HL-60/S4 treated with retinoic acid at 250 ng/mL for 4 days and 3 days (cell line): ENCODE measurements around the gene GDPGP1.

ENCODE experiments used
- in situ Hi-C: fragments of 300-500 bp; cut with MboI; formaldehyde crosslinking; loops from 2 replicates; pipeline ENCODE4 v1.7.0; 2022; ENCODE audit warnings: low sequenced_read_pairs

GDPGP1 gene

GRCh38 chr15:90223441-90224165, 10.4 kb upstream of the GDPGP1 start:
- in situ Hi-C loops: loop anchor here (10.0 kb wide), 1 partner anchor 59 kb away; no protein-coding TSS in a partner anchor

GRCh38 chr15:90225047-90225446, 9.0 kb upstream of the GDPGP1 start:
- in situ Hi-C loops: loop anchor here (10.0 kb wide), 1 partner anchor 60 kb away; no protein-coding TSS in a partner anchor

GRCh38 chr15:90225504-90226234, 8.3 kb upstream of the GDPGP1 start:
- in situ Hi-C loops: loop anchor here (10.0 kb wide), 1 partner anchor 61 kb away; no protein-coding TSS in a partner anchor

GRCh38 chr15:90227336-90227735, 6.7 kb upstream of the GDPGP1 start:
- in situ Hi-C loops: loop anchor here (10.0 kb wide), 1 partner anchor 63 kb away; no protein-coding TSS in a partner anchor

GRCh38 chr15:90227816-90228772, 5.9 kb upstream of the GDPGP1 start:
- in situ Hi-C loops: loop anchor here (10.0 kb wide), 1 partner anchor 63 kb away; no protein-coding TSS in a partner anchor

- in situ Hi-C loops: loop anchor here (10.0 kb wide), 1 partner anchor 64 kb away; no protein-coding TSS in a partner anchor
Measured at GRCh38 chr15:90228960-90229359, 5.0 kb upstream of the GDPGP1 start.

- in situ Hi-C loops: no loop called here
Measured at GRCh38 chr15:90230071-90230494, 3.9 kb upstream of the GDPGP1 start.

- in situ Hi-C loops: no loop called here
Measured at GRCh38 chr15:90230610-90231009, 3.4 kb upstream of the GDPGP1 start.

- in situ Hi-C loops: no loop called here
Measured at GRCh38 chr15:90231028-90232017, 2.7 kb upstream of the GDPGP1 start.

GRCh38 chr15:90232196-90232595, 1.8 kb upstream of the GDPGP1 start:
- in situ Hi-C loops: no loop called here

GRCh38 chr15:90232941-90233386, 1.0 kb upstream of the GDPGP1 start:
- in situ Hi-C loops: no loop called here

GRCh38 chr15:90233387-90234095, 468 bp upstream of the GDPGP1 start, which contains the start of gene CIB1:
CIB1 (minus strand) TSS chr15:90233941; CDS start chr15:90233885, 56 bp downstream.
- in situ Hi-C loops: no loop called here

- in situ Hi-C loops: no loop called here
Measured at GRCh38 chr15:90239371-90239770, 5.4 kb downstream of the GDPGP1 start.

- in situ Hi-C loops: no loop called here
Measured at GRCh38 chr15:90240856-90241255, 6.8 kb downstream of the GDPGP1 start.

- in situ Hi-C loops: no loop called here
Measured at GRCh38 chr15:90241343-90242192, 7.6 kb downstream of the GDPGP1 start.

GRCh38 chr15:90243943-90244639, 10.1 kb downstream of the GDPGP1 start:
- in situ Hi-C loops: no loop called here

- in situ Hi-C loops: no loop called here
Measured at GRCh38 chr15:90248789-90249202, 14.8 kb downstream of the GDPGP1 start.
